Vagina (tissue), 2 donors: ENCODE data around the gene ANKRD49.

Source experiments
- CTCF ChIP-seq, 3 experiments: fragments of 450-650 bp in 2 of 3; fragments of 200-600 bp in 1 of 3; sonication (generic) in 1 of 3; IDR thresholded peaks; one replicate each; pipeline ENCODE4 v1.5.1; 2017 to 2019; ENCODE audit warnings: antibody characterized with exemption in 3 of 3, mild to moderate bottlenecking in 2 of 3, moderate library complexity in 2 of 3
- POLR2A ChIP-seq, 2 donors: fragments of 450-650 bp; IDR thresholded peaks; one replicate each; pipeline ENCODE4 v1.6.1; 2017; ENCODE audit warnings: antibody characterized with exemption in 2 of 2, mild to moderate bottlenecking in 2 of 2, moderate library complexity in 2 of 2

GRCh38 chr11:94486068-94486467 lies 7.7 kb upstream of the ANKRD49 start:
- no peak for TF ChIP-seq CTCF (IDR thresholded peaks at IDR 0.05)
- no peak for TF ChIP-seq POLR2A (IDR thresholded peaks at IDR 0.05)
